ENCODE results near the gene STX2.

STX2 gene

DNA sequence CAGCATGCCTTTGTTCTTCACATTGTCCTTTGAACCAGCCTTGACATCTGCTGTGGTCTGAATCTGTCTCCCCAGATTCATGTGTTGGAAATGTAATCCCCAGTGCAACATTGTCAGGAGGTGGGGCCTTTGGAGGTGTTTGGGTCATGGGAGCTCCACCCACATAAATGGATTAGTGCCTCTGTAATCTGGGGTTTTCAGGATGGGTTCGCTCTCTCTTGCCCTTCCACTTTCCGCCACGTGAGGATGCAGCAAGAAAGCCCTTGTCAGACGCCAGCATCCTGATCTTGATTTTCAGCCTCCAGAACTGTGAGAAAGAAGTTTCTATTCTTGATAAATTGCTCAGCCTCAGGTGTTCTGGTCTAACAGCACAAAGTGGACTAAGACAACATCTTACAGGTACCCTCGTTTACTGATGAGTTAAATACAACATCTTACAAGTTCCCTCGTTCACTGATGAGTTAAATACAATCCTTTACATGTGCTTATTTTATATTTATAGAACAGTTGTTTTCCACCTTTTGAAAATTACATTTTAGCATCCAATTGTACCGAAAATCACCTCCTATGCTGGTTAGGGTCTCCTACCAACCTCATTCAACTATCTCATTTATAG, 68.5 kb downstream of the STX2 start:
- TF ChIP-seq, protein P1, sequence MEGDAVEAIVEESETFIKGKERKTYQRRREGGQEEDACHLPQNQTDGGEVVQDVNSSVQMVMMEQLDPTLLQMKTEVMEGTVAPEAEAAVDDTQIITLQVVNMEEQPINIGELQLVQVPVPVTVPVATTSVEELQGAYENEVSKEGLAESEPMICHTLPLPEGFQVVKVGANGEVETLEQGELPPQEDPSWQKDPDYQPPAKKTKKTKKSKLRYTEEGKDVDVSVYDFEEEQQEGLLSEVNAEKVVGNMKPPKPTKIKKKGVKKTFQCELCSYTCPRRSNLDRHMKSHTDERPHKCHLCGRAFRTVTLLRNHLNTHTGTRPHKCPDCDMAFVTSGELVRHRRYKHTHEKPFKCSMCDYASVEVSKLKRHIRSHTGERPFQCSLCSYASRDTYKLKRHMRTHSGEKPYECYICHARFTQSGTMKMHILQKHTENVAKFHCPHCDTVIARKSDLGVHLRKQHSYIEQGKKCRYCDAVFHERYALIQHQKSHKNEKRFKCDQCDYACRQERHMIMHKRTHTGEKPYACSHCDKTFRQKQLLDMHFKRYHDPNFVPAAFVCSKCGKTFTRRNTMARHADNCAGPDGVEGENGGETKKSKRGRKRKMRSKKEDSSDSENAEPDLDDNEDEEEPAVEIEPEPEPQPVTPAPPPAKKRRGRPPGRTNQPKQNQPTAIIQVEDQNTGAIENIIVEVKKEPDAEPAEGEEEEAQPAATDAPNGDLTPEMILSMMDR (IDR thresholded peaks at IDR 0.05; ENCODE audit: low read depth, low read length), result no peak; the same call in 1 of the 2 replicates

DNA sequence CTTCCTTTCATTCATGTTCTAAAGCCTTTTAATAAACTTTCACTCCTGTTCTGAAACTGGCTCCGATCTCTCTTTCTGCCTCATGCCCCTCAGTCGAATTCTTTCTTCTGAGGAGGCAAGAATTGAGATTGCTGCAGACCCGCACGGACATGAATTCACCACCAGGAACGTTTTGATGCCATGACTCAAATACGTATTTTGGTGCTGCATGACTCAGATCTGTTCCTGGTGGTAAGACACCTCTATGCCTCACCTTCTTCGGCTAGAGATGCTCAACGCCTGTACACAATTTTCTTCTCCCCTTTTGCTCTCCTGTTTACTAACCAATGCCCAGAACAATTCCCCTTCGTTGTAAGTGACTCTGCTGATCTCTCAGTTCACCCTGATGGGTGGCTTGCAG, 70.9 kb downstream of the STX2 start:
- peaks cover 16% of the 10 kb centered on the region for H3K9me3 ChIP-seq (ENCODE audit: severe bottlenecking)
- no peaks in the 10 kb centered on the region for H3K27me3 ChIP-seq (ENCODE audit: insufficient read depth, low read depth, severe bottlenecking)
- H3K36me3 ChIP-seq, result no peaks in the 10 kb centered on the region
- no peak for DNase-seq
- H3K4me3 ChIP-seq (ENCODE audit: low read depth, low read length), result no peak overlapping the region
- TF ChIP-seq, protein P1 (IDR thresholded peaks at IDR 0.05; ENCODE audit: low read depth, low read length), result no peak
- H3K27ac ChIP-seq, result no peak overlapping the region

More for the DNA sequence above, 68.5 kb downstream of the STX2 start:
- Histone ChIP-seq H3K9me3 (ENCODE audit: severe bottlenecking) (peaks cover under 1% of the 10 kb centered on the region), H3K27ac (no peak overlapping the region), H3K27me3 (ENCODE audit: insufficient read depth, low read depth, severe bottlenecking) (no peaks in the 10 kb centered on the region), H3K36me3 (no peaks in the 10 kb centered on the region), H3K4me3 (ENCODE audit: low read depth, low read length) (no peak overlapping the region)
- DNase-seq, result peak; percentile 50

DNA sequence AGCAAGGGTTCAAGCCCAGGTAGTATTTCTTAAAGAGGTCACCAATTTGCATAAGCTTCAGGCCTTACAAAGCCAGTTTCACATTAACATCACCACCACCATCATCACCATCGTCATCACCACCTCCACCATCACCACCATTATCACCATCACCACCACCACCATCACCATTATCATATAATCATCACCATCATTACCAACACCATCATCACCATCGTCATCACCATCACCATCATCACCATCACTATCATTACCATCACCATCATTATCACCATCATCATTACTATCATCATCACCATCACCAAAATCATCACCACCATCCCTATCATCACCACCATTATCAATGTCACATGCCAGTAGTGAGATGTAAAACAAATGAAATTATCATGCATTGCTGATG, 72.6 kb downstream of the STX2 start:
- Histone ChIP-seq H3K36me3 (no peaks in the 10 kb centered on the region), H3K4me3 (ENCODE audit: low read depth, low read length) (no peak overlapping the region), H3K27ac (no peak overlapping the region), H3K27me3 (ENCODE audit: insufficient read depth, low read depth, severe bottlenecking) (no peaks in the 10 kb centered on the region), H3K9me3 (ENCODE audit: severe bottlenecking) (peaks cover 16% of the 10 kb centered on the region)
- DNase-seq, result no peak
- TF ChIP-seq, protein P1 (IDR thresholded peaks at IDR 0.05; ENCODE audit: low read depth, low read length), result no peak

DNA sequence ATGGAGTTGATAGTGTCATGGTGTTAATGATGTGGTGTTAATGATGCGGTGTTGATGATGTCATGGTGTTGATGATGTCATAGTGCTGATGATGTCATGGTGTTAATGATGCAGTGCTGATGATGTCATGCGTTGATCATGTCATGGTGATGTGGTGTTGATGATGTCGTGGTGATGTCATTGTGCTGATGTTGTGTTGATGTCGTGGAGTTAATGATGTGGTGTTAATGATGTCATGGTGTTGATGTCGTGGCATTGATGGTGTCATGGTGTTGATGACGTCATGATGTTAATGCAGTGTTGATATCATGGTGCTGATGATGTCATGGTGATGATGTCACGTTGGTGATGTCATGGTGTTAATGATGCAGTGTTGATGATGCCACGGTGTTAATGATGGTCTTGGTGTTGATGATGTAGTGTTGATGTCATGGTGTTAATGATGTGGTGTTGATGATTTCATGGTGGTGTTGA, 73.8 kb downstream of the STX2 start:
- no peaks in the 10 kb centered on the region for H3K27me3 ChIP-seq (ENCODE audit: insufficient read depth, low read depth, severe bottlenecking)
- no peak overlapping the region for H3K4me3 ChIP-seq (ENCODE audit: low read depth, low read length)
- H3K9me3 ChIP-seq (ENCODE audit: severe bottlenecking), result peaks cover 16% of the 10 kb centered on the region
- TF ChIP-seq, protein P1 (IDR thresholded peaks at IDR 0.05; ENCODE audit: low read depth, low read length), result no peak
- H3K36me3 ChIP-seq, result no peaks in the 10 kb centered on the region
- H3K27ac ChIP-seq, result no peak overlapping the region
- no peak for DNase-seq

DNA sequence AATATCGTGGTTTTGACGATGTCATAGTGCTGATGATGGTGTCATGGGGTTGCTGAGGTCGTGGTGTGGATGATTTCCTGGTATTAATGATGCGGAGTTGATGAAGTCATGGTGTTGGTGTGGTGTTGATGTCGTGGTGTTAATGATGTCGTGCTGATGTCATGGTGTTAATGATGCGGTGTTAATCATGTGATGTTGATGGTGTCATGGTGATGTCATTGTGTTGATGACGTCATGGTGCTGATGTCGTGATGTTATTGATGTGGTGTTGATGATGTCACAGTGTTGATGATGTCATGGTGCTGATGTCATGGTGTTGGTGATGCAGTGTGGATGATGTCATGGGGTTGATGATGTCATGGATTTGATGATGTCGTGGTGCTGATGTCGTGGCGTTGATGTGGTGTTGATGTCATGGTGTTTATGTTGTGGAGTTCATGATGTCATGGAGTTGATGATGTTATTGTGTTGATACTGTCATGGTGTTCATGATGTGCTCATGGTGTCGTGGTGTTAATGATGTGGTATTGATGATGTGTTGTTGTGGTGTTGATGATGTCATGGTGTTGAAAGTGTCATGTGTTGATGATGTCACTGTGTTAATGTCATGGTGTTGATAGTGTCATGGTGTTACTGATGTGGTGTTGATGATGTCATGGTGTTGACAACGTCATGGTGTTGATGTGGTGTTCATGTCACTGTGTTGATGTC, 74.4 kb downstream of the STX2 start:
- peaks cover 16% of the 10 kb centered on the region for H3K9me3 ChIP-seq (ENCODE audit: severe bottlenecking)
- no peak for DNase-seq
- H3K27me3 ChIP-seq (ENCODE audit: insufficient read depth, low read depth, severe bottlenecking), result no peaks in the 10 kb centered on the region
- no peak overlapping the region for H3K4me3 ChIP-seq (ENCODE audit: low read depth, low read length)
- no peaks in the 10 kb centered on the region for H3K36me3 ChIP-seq
- TF ChIP-seq, protein P1 (IDR thresholded peaks at IDR 0.05; ENCODE audit: low read depth, low read length), result no peak
- no peak overlapping the region for H3K27ac ChIP-seq
